Transverse colon (tissue), 4 donors: Measurements from ENCODE around the gene PDE6D. TPM values are rescaled to one million over a fixed set of nuclear protein-coding genes. Genes with fewer than 3 reads are reported as not detected.

Experiments
- DNase-seq: peaks from one replicate; pipeline ENCODE4 v3.0.0-alpha.2; 2019
- H3K27ac ChIP-seq, 4 donors: fragments of 200-600 bp; sonication (generic); 2 replicates each; pipeline ENCODE4 v1.5.1; 2016 to 2018; ENCODE audit warnings: inconsistent platforms in 4 of 4
- H3K27me3 ChIP-seq: fragments of 200-600 bp; sonication (generic); 2 replicates; pipeline ENCODE4 v1.5.1; 2017; ENCODE audit warnings: inconsistent platforms
- H3K36me3 ChIP-seq, 4 donors: fragments of 200-600 bp; sonication (generic); 2 replicates each; pipeline ENCODE4 v1.5.1; 2017 to 2019; ENCODE audit warnings: inconsistent platforms in 4 of 4
- H3K4me1 ChIP-seq, 4 donors: fragments of 200-600 bp; sonication (generic); 2 replicates each; pipeline ENCODE4 v1.5.1; 2017 to 2020; ENCODE audit warnings: inconsistent platforms in 4 of 4
- H3K4me3 ChIP-seq, 4 donors: fragments of 200-600 bp; sonication (generic); 1 replicate in 1 of 4; 2 replicates in 3 of 4; pipeline versions ENCODE4 v1.5.1 to v1.6.1; 2017 to 2019; ENCODE audit warnings: inconsistent platforms in 4 of 4
- H3K9me3 ChIP-seq, 2 donors: fragments of 200-600 bp; sonication (generic); 2 replicates each; pipeline ENCODE4 v1.5.1; 2017 to 2019; ENCODE audit warnings: inconsistent platforms in 2 of 2
- EP300 ChIP-seq: sonication (generic); formaldehyde crosslinking; IDR thresholded peaks from one replicate; pipeline ENCODE4 v1.6.1; 2017; ENCODE audit warnings: antibody characterized with exemption, low read depth
- POLR2A ChIP-seq: fragments of 450-650 bp; IDR thresholded peaks from one replicate; pipeline ENCODE4 v1.6.1; 2016; ENCODE audit warnings: antibody characterized with exemption, mild to moderate bottlenecking, moderate library complexity
- POLR2AphosphoS5 ChIP-seq, 3 donors: sonication (generic); formaldehyde crosslinking; IDR thresholded peaks; one replicate each; pipeline ENCODE4 v1.6.1; 2016; ENCODE audit warnings: antibody characterized with exemption in 3 of 3
- WGBS, 2 donors: methylation state at CpG; one replicate each; pipeline ENCODE4 v1.1.5; 2018; ENCODE audit warnings: low coverage in 1 of 2; 5-methylcytosine and 5-hydroxymethylcytosine counted together
- in situ Hi-C, 4 donors: fragments of 200-750 bp; cut with MboI; loops; one replicate each; pipeline versions ENCODE4 v1.15.0 to v1.15.1; 2017; ENCODE audit warnings: low sequenced_read_pairs in 3 of 4, low pct_ligation_motif_present in 1 of 4, low pct_unique_long_range_greater_than_20kb in 1 of 4
- intact Hi-C: fragments of 100-400 bp; cut with DNase I; formaldehyde crosslinking; loops from one replicate; pipeline ENCODE4 v1.15.1; 2023; ENCODE audit warnings: low total_unique reads
- total RNA-seq, 4 donors: library from RNA; depleted of rRNA; stranded (reverse); fragments of >200 nt; gene quantifications; one replicate each; pipeline ENCODE4 v1.1.0, GENCODE V29; 2016
- TF ChIP-seq, protein P1 (sequence below), 5 experiments: fragments of 200-600 bp in 3 of 5; fragments of 450-650 bp in 2 of 5; sonication (generic) in 3 of 5; IDR thresholded peaks; 1 replicate in 2 of 5; 2 replicates in 3 of 5; pipeline ENCODE4 v1.5.1; 2016 to 2017; ENCODE audit warnings: antibody characterized with exemption in 5 of 5, inconsistent platforms in 3 of 5, mild to moderate bottlenecking in 2 of 5, moderate library complexity in 1 of 5

PDE6D gene
- total RNA-seq, 4 donors from 2014 or later: 4.8 to 34.1 (median 20.7) TPM

GRCh38 chr2:231696004-231696367 lies 85.1 kb downstream of the PDE6D start:
- H3K4me1 ChIP-seq: peaks cover 0 to 10% (median 3%) of the 10 kb centered on the region in 4 donors
- H3K9me3 ChIP-seq: no peaks in the 10 kb centered on the region
- H3K36me3 ChIP-seq: no peaks in the 10 kb centered on the region
- intact Hi-C loops (no loop called here), in situ Hi-C loops (no loop called here)
- no peaks in the 10 kb centered on the region for H3K27me3 ChIP-seq
- DNase-seq: no peak
- H3K4me3 ChIP-seq: no peak overlapping the region
- TF ChIP-seq, protein P1, sequence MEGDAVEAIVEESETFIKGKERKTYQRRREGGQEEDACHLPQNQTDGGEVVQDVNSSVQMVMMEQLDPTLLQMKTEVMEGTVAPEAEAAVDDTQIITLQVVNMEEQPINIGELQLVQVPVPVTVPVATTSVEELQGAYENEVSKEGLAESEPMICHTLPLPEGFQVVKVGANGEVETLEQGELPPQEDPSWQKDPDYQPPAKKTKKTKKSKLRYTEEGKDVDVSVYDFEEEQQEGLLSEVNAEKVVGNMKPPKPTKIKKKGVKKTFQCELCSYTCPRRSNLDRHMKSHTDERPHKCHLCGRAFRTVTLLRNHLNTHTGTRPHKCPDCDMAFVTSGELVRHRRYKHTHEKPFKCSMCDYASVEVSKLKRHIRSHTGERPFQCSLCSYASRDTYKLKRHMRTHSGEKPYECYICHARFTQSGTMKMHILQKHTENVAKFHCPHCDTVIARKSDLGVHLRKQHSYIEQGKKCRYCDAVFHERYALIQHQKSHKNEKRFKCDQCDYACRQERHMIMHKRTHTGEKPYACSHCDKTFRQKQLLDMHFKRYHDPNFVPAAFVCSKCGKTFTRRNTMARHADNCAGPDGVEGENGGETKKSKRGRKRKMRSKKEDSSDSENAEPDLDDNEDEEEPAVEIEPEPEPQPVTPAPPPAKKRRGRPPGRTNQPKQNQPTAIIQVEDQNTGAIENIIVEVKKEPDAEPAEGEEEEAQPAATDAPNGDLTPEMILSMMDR (IDR thresholded peaks at IDR 0.05): no peak
- TF ChIP-seq POLR2A (no peak), EP300 (no peak), POLR2AphosphoS5 (IDR thresholded peaks at IDR 0.05) (no peak)
- H3K27ac ChIP-seq: peak overlapping the region in 1 of 4 donors; percentile 8
- 71% methylated on average over 2 of the region's 2 CpGs; no CpG with 5 or more reads in 1 of the 2 donors for whole genome bisulfite sequencing, 2 donors

- Histone ChIP-seq H3K4me3 (no peak overlapping the region), H3K27ac (no peak overlapping the region), H3K36me3 (no peaks in the 10 kb centered on the region), H3K4me1 (peaks cover 0 to 10% (median 3%) of the 10 kb centered on the region in 4 donors), H3K9me3 (no peaks in the 10 kb centered on the region), H3K27me3 (no peaks in the 10 kb centered on the region)
- intact Hi-C loops: no loop called here
- 86 to 94% methylated on average over 2 to 7 of the region's 7 CpGs for WGBS, 2 donors
- DNase-seq: no peak
- in situ Hi-C loops: no loop called here
- TF ChIP-seq, protein P1 (IDR thresholded peaks at IDR 0.05): no peak
- no peak for TF ChIP-seq POLR2AphosphoS5 (IDR thresholded peaks at IDR 0.05)
- no peak for TF ChIP-seq EP300
- no peak for TF ChIP-seq POLR2A
Measured at GRCh38 chr2:231693956-231694355, 87.1 kb downstream of the PDE6D start.

- TF ChIP-seq, protein P1 (IDR thresholded peaks at IDR 0.05): peak; percentile 22 to 73 (median 52)
- no peak for TF ChIP-seq EP300
- Histone ChIP-seq H3K4me3 (no peak overlapping the region), H3K36me3 (no peaks in the 10 kb centered on the region), H3K9me3 (no peaks in the 10 kb centered on the region), H3K4me1 (peaks cover 0 to 10% (median 3%) of the 10 kb centered on the region in 4 donors), H3K27me3 (no peaks in the 10 kb centered on the region), H3K27ac (peak overlapping the region in 2 of 4 donors; percentile 36 to 41)
- 41% methylated on average over 13 of the region's 13 CpGs; no CpG with 5 or more reads in 1 of the 2 donors for WGBS, 2 donors
- intact Hi-C loops: no loop called here
- peak; percentile 79 for DNase-seq
- in situ Hi-C loops: no loop called here
Measured at GRCh38 chr2:231692847-231693246, 88.2 kb downstream of the PDE6D start.

DNA sequence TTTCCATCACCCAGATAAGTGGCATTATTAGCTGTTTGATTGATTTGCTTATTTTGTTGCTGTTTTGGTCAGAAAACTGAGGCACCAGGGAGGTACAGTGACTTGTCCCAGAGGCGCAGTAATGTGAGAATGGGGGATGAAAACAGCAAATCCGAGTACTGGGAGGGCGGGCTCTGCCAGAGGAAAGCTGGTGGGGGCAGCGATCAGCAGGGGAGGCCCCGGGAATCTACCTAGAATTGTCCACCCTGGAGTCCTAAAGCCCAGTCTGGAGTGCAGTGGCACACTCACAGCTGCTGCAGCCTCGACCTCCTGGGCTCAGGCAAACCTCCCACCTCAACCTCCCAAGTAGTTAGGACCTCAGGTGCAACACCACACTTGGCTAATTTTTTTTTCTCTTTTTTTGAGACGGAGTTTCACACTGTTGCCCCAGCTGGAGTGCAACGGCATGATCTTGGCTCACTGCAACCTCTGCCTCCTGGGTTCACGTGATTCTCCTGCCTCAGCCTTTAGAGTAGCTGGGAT lies 89.8 kb downstream of the PDE6D start:
- Histone ChIP-seq H3K9me3 (no peaks in the 10 kb centered on the region), H3K27me3 (no peaks in the 10 kb centered on the region), H3K27ac (no peak overlapping the region), H3K36me3 (no peaks in the 10 kb centered on the region), H3K4me1 (peaks cover 0 to 12% (median 5%) of the 10 kb centered on the region in 4 donors), H3K4me3 (no peak overlapping the region)
- intact Hi-C loops (no loop called here), in situ Hi-C loops (no loop called here)
- no peak for TF ChIP-seq POLR2AphosphoS5 (IDR thresholded peaks at IDR 0.05)
- TF ChIP-seq EP300: no peak
- no peak for TF ChIP-seq POLR2A
- TF ChIP-seq, protein P1 (IDR thresholded peaks at IDR 0.05): no peak
- no peak for DNase-seq
- 65 to 73% methylated on average over 5 to 9 of the region's 9 CpGs for WGBS, 2 donors
